ENCODE measurements around the gene RIPOR3. TPM values are rescaled to one million over a fixed set of nuclear protein-coding genes. Genes with fewer than 3 reads are reported as not detected.

The RIPOR3 gene, protein sequence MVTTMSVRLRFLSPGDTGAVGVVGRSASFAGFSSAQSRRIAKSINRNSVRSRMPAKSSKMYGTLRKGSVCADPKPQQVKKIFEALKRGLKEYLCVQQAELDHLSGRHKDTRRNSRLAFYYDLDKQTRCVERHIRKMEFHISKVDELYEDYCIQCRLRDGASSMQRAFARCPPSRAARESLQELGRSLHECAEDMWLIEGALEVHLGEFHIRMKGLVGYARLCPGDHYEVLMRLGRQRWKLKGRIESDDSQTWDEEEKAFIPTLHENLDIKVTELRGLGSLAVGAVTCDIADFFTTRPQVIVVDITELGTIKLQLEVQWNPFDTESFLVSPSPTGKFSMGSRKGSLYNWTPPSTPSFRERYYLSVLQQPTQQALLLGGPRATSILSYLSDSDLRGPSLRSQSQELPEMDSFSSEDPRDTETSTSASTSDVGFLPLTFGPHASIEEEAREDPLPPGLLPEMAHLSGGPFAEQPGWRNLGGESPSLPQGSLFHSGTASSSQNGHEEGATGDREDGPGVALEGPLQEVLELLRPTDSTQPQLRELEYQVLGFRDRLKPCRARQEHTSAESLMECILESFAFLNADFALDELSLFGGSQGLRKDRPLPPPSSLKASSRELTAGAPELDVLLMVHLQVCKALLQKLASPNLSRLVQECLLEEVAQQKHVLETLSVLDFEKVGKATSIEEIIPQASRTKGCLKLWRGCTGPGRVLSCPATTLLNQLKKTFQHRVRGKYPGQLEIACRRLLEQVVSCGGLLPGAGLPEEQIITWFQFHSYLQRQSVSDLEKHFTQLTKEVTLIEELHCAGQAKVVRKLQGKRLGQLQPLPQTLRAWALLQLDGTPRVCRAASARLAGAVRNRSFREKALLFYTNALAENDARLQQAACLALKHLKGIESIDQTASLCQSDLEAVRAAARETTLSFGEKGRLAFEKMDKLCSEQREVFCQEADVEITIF
- total RNA-seq (2014; rRNA removed; shearing (Covaris generic)): not detected in 2 replicates
- total RNA-seq (2022): 0.35 and 0.53 TPM in 2 replicates
- percentile 14 among the genes with signal in this experiment for Bru-seq, nascent RNA
- BruChase-seq, experiment 1, labeled RNA remaining after a 6-hour chase: percentile 6 among the genes with signal in this experiment
- percentile 8 among the genes with signal in this experiment for BruChase-seq, experiment 2, labeled RNA remaining after a 2-hour chase
- long read RNA-seq, partial matches to known transcripts: 1 of 4 reads
- long read RNA-seq, other reads (novel, unspliced or antisense): 3 of 4 reads

DNA sequence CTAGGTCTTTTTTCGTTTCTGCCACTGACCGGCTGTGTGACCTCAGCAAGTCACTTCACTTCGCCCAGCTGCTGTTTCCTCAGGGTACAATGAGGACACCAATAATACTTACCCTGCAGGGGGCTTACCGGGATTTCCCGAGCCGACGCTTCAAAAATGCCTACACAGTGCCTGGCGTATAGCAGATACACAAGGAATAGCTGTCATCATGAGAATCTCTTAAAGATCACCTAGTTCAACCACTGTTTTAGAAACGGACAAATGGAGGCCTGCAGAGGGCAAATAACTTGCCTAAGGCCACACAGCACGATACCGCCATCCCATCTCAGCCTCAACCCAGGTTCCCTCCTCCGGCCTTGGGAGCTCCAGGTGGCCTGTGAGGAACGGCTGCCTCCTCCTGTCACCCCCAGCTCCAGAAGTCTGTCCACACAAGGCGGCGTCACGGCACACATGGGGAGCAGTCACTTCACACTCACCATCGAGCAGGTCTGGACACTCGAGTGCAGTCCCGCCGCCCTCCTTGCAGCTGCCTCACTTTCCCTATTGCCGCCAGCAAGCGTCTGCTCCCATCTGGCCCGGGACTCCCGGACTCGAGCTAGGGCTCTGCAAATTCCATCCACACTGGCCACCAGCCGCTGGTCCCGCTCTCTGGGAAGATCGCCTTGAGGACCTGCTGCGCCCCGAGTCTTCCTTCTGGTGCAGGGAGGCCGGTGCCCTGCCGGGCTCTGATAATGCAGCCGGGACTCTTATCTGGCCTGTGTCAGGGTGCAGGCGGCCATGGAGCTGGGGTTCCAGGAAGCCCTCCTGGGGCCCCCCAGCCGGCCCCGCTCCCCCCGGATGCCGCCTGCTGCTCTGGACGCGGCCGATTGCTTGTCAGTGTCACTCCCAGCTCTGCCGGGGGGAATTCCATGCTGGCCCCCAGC lies at the start of gene RIPOR3:
Gene RIPOR3, minus strand, starts transcription at position 893 of the 923 bp plus-strand sequence. Its CDS starts 414 bp downstream, at position 479.
- CTCF ChIA-PET (ENCODE audit: unreplicated experiment): interaction anchor here (0.6 kb wide), 1 partner anchor 62 kb away, joined by 14 read pairs; no protein-coding TSS in a partner anchor
- H3K9me3 ChIP-seq (ENCODE audit: low read length): no peaks in the 10 kb centered on the region
- H3K4me2 ChIP-seq (ENCODE audit: low read length): no peak within 1 kb of the TSS
- intact Hi-C loops (cut with micrococcal nuclease; ENCODE audit: unreplicated experiment): no loop called here
- no peaks in the 10 kb centered on the region for H4K20me1 ChIP-seq (ENCODE audit: insufficient read depth, low read length)
- POLR2A ChIA-PET: no interaction called here
- H3K79me2 ChIP-seq (ENCODE audit: insufficient read depth, low read depth, low read length): no peaks in the 10 kb centered on the region
- BruUV-seq (replicated peaks): no TSS peak
- no peak within 1 kb of the TSS for H2AFZ ChIP-seq (ENCODE audit: low read length)
- H3K27ac ChIP-seq (ENCODE audit: low read depth, low read length, poor library complexity, severe bottlenecking): no peak within 1 kb of the TSS
- no peak for DNase-seq (ENCODE audit: low spot score)
- no peak within 1 kb of the TSS for H3K4me3 ChIP-seq (ENCODE audit: low read depth, low read length, poor library complexity, severe bottlenecking)
- no peaks in the 10 kb centered on the region for H3K36me3 ChIP-seq (ENCODE audit: insufficient read depth, low read length)
- no peaks in the 10 kb centered on the region for H3K4me1 ChIP-seq (ENCODE audit: insufficient read depth, low read length, poor library complexity, severe bottlenecking)
- TF ChIP-seq EZH2phosphoT487 (IDR thresholded peaks at IDR 0.05; ENCODE audit: borderline replicate concordance, low read depth, low read length): no peak
- TF ChIP-seq, protein P1, sequence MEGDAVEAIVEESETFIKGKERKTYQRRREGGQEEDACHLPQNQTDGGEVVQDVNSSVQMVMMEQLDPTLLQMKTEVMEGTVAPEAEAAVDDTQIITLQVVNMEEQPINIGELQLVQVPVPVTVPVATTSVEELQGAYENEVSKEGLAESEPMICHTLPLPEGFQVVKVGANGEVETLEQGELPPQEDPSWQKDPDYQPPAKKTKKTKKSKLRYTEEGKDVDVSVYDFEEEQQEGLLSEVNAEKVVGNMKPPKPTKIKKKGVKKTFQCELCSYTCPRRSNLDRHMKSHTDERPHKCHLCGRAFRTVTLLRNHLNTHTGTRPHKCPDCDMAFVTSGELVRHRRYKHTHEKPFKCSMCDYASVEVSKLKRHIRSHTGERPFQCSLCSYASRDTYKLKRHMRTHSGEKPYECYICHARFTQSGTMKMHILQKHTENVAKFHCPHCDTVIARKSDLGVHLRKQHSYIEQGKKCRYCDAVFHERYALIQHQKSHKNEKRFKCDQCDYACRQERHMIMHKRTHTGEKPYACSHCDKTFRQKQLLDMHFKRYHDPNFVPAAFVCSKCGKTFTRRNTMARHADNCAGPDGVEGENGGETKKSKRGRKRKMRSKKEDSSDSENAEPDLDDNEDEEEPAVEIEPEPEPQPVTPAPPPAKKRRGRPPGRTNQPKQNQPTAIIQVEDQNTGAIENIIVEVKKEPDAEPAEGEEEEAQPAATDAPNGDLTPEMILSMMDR (conservative IDR thresholded peaks at IDR 0.05; ENCODE audit: low read length): no peak
- H3K9me2 ChIP-seq (ENCODE audit: insufficient read depth, low read length): no peaks in the 10 kb centered on the region

DNA sequence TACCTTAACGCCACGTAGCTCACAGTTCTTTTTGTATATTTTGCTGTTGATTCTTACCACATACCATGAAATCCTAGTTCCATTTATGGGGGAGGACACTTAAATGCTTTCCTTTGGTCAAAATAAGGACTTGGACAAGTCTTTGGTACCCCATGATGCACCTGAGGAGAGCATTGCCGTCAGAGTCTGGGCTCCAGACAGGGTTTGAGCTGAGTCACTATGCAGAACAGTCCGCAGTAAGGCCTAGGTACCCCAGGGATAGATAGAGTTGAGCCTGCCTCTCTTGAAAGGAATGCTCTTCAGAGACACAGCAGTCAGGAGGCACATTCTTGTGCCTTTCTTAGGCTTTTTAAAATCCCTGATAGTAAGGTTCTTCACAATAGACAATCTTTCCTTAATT lies 46.0 kb upstream of the RIPOR3 start:
- Histone ChIP-seq H3K4me2 (ENCODE audit: low read length) (no peak overlapping the region), H3K36me3 (ENCODE audit: insufficient read depth, low read length) (peaks cover 16% of the 10 kb centered on the region), H2AFZ (ENCODE audit: low read length) (no peak overlapping the region), H3K27ac (ENCODE audit: low read depth, low read length, poor library complexity, severe bottlenecking) (no peak overlapping the region), H3K4me3 (ENCODE audit: low read depth, low read length, poor library complexity, severe bottlenecking) (no peak overlapping the region), H3K79me2 (ENCODE audit: insufficient read depth, low read depth, low read length) (peaks cover 10% of the 10 kb centered on the region; the same call in 1 of the 2 replicates), H3K4me1 (ENCODE audit: insufficient read depth, low read length, poor library complexity, severe bottlenecking) (peaks cover 10% of the 10 kb centered on the region), H4K20me1 (ENCODE audit: insufficient read depth, low read length) (no peaks in the 10 kb centered on the region; the same call in 1 of the 2 replicates), H3K9me3 (ENCODE audit: low read length) (no peaks in the 10 kb centered on the region), H3K9me2 (ENCODE audit: insufficient read depth, low read length) (no peaks in the 10 kb centered on the region)
- no peak for DNase-seq (ENCODE audit: low spot score)
- CTCF ChIA-PET (ENCODE audit: unreplicated experiment): no interaction called here
- TF ChIP-seq, protein P1 (conservative IDR thresholded peaks at IDR 0.05; ENCODE audit: low read length): no peak
- no peak for TF ChIP-seq EZH2phosphoT487 (IDR thresholded peaks at IDR 0.05; ENCODE audit: borderline replicate concordance, low read depth, low read length)
- intact Hi-C loops (cut with micrococcal nuclease; ENCODE audit: unreplicated experiment): no loop called here
- POLR2A ChIA-PET: interaction anchor here (0.7 to 0.8 kb wide), 3 partner anchors 36 to 221 kb away, joined by 3 read pairs; no protein-coding TSS in a partner anchor
- BruUV-seq (replicated peaks): no TSS peak

Measured in OCI-LY7 (cell line).